GM21619 (cell line): ENCODE data around the gene ZMYND12.

Experiments used
- ATAC-seq: cut with Tn5 transposase; IDR thresholded peaks from one replicate; pipeline ENCODE4 v1.9.1; 2021; ENCODE audit not compliant: unreplicated experiment

The ZMYND12 gene

GRCh38 chr1:42392967-42393848 is 62.6 kb downstream of the ZMYND12 start:
- ATAC-seq = no peak

DNA sequence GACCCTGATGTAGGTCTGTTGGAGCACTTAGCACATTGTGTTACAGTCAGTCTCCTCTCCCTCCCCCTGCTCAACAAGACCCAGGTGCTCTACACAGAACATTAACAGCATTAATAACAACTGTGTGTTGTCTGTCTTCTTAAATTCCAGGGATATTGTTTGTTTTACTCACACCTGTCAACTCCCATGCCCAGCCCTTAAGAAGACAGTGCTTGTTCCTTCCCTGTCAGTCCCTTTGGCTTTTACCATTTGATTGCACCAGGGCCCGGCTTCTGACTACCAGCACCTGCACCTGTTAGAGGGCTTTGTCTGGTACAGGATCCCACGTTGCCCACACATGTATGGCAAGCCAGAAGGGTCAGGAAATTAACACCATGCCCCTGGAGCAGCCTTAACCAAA is 63.6 kb downstream of the ZMYND12 start:
- ATAC-seq = no peak

DNA sequence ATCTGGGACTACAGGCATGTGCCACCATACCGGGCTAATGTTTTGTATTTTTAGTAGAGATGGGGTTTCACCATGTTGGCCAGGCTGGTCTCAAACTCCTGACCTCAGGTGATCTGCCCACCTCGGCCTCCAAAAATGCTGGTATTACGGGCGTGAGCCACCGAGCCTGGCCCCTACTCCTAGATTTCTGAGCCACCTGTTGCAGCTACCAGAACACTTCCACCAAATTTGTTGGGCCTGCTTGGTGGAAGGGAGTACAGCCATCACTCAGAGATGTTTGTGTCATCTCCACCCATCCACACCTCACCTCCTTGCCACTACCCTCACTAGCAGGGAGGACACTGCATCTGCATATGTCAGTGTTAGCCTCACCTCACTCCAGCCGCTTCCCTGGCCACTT is 69.8 kb downstream of the ZMYND12 start:
- no peak for ATAC-seq

DNA sequence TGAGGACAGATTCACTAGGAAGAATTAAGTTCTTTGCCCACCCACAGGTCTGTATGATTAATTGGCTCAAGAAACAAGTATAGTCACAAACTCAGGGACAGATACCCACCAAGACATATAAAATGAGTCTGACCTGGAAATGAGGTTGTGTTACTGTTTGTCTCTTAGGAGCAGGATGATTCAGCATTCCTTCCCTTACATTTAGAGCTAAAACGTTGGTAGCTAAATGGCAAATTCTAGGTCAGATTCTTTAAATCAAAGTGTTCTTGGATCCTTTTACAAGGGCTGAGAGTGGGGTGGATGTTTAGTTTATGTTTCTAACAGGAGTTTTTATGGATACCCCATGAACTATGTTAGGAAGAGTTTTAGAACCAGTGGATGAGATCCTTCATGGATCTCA is 70.5 kb downstream of the ZMYND12 start:
- ATAC-seq = no peak

DNA sequence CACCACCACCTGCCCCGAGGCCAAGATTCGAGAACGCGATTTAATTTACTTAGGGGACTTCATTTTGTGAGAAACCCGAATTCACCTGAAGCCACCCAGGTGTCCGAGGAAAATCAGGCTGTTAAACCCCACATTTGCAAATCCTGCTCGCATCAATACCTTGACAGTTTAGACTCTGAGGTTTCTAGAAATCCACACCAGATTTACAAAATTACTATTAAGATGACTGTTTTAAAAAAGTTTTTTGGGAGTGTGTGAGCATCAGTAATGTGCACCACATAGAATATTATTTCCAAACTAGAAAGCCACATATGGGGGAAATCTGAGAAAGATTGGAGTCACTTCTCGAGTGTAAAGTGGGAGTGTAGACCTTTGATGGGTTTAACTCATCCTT is 74.5 kb downstream of the ZMYND12 start:
- no peak for ATAC-seq

GRCh38 chr1:42380586-42381279 is 75.1 kb downstream of the ZMYND12 start, which contains the start of gene RIMKLA:
RIMKLA (plus strand) TSS chr1:42380792; CDS start chr1:42380935, 143 bp downstream.
- peak; percentile 81 for ATAC-seq
